H1 (cell line): ENCODE measurements around the gene EXD2. TPM values are rescaled to one million over a fixed set of nuclear protein-coding genes. Genes with fewer than 3 reads are reported as not detected.

ENCODE experiments used
- CTCF ChIA-PET: fragments of 300-600 bp; sonication (Branson Sonifier 250); formaldehyde crosslinking; loops from one replicate; lab custom pipeline; 2021; ENCODE audit not compliant: partially characterized antibody; lab: Charles Lee
- POLR2A ChIA-PET: fragments of 300-600 bp; sonication (Branson Sonifier 250); formaldehyde crosslinking; loops from one replicate; lab custom pipeline; 2021; ENCODE audit warnings: inconsistent platforms; ENCODE audit not compliant: partially characterized antibody; lab: Charles Lee
- DNase-seq, 2 experiments: peaks; one replicate each; pipeline versions ENCODE4 v3.0.0 to v3.0.0-alpha.2; 2010 to 2022; ENCODE audit warnings: low spot score in 2 of 2, low read depth in 1 of 2, mixed read lengths in 1 of 2
- FAIRE-seq: peaks from 2 replicates; lab custom pipeline; 2011; peaks lifted over from hg19 to GRCh38; lab: Jason Lieb, UNC
- H2AFZ ChIP-seq: 2 replicates; pipeline ENCODE4 v1.8.1; 2012; ENCODE audit warnings: low read length, inconsistent platforms
- H2AK5ac ChIP-seq: 2 replicates; pipeline ENCODE4 v1.6.1; 2013; ENCODE audit warnings: low read depth, low read length
- H2BK120ac ChIP-seq: replicated peaks from 2 replicates; pipeline ENCODE3; 2013; ENCODE audit warnings: low read depth, low read length, inconsistent platforms
- H2BK12ac ChIP-seq: 2 replicates; pipeline ENCODE4 v1.6.1; 2013; ENCODE audit warnings: low read depth, low read length
- H2BK15ac ChIP-seq: 2 replicates; pipeline ENCODE4 v1.6.1; 2013; ENCODE audit warnings: low read length
- H2BK20ac ChIP-seq: 2 replicates; pipeline ENCODE4 v1.6.1; 2013; ENCODE audit warnings: low read length
- H2BK5ac ChIP-seq: 2 replicates; pipeline ENCODE4 v1.6.1; 2013; ENCODE audit warnings: low read depth, low read length
- H3K14ac ChIP-seq: 2 replicates; pipeline ENCODE4 v1.6.1; 2013; ENCODE audit warnings: inconsistent platforms; ENCODE audit not compliant: insufficient read length
- H3K18ac ChIP-seq: 2 replicates; pipeline ENCODE4 v1.6.1; 2013; ENCODE audit warnings: low read length; ENCODE audit errors: extremely low read depth
- H3K23ac ChIP-seq: 2 replicates; pipeline ENCODE4 v1.6.1; 2013; ENCODE audit warnings: inconsistent platforms; ENCODE audit not compliant: insufficient read length
- H3K23me2 ChIP-seq: 2 replicates; pipeline ENCODE4 v1.6.1; 2013; ENCODE audit warnings: low read depth, low read length
- H3K27ac ChIP-seq: 2 replicates; pipeline ENCODE4 v1.6.1; 2011; ENCODE audit warnings: low read depth, low read length, inconsistent platforms
- H3K27me3 ChIP-seq, 4 experiments: replicated peaks in 1 of 4; 1 replicate in 1 of 4; 2 replicates in 3 of 4; pipeline versions ENCODE4 v1.6.1 to v1.8.1; 2011 to 2013; ENCODE audit warnings: low read length in 3 of 4, mild to moderate bottlenecking in 3 of 4, inconsistent platforms in 2 of 4, mixed read lengths in 2 of 4, moderate library complexity in 1 of 4; ENCODE audit not compliant: control insufficient read depth in 3 of 4, insufficient read depth in 3 of 4; ENCODE audit errors: extremely low read depth in 1 of 4
- H3K36me3 ChIP-seq, 4 experiments: 2 replicates each; pipeline versions ENCODE4 v1.6.1 to v1.8.1; 2011 to 2013; ENCODE audit warnings: mild to moderate bottlenecking in 4 of 4, low read length in 3 of 4, moderate library complexity in 2 of 4, control low read depth in 1 of 4, inconsistent platforms in 1 of 4; ENCODE audit not compliant: insufficient read depth in 4 of 4, control insufficient read depth in 2 of 4
- H3K4ac ChIP-seq: replicated peaks from 2 replicates; pipeline ENCODE3; 2013; ENCODE audit warnings: low read length, low read depth, mixed read lengths, inconsistent platforms; ENCODE audit not compliant: insufficient read length
- H3K4me1 ChIP-seq, 4 experiments: replicated peaks in 1 of 4; 1 replicate in 1 of 4; 2 replicates in 3 of 4; pipeline versions ENCODE4 v1.6.1 to v1.8.1; 2011 to 2013; ENCODE audit warnings: low read length in 3 of 4, inconsistent platforms in 2 of 4, mixed read lengths in 1 of 4; ENCODE audit not compliant: insufficient read depth in 4 of 4, control insufficient read depth in 3 of 4
- H3K4me2 ChIP-seq, 2 experiments: 2 replicates each; pipeline versions ENCODE4 v1.6.1 to v1.8.1; 2011 to 2013; ENCODE audit warnings: low read depth in 2 of 2, low read length in 2 of 2, control low read depth in 1 of 2, inconsistent platforms in 1 of 2, mild to moderate bottlenecking in 1 of 2; ENCODE audit not compliant: insufficient read depth in 1 of 2
- H3K4me3 ChIP-seq, 4 experiments: fragments of 200-600, 300-600 bp in 1 of 4; sonication (generic), shearing (Covaris generic), sonication (Bioruptor Twin) in 1 of 4; 2 replicates each; pipeline versions ENCODE4 v1.5.1 to v1.8.1; 2011 to 2016; ENCODE audit warnings: low read length in 4 of 4, low read depth in 3 of 4, control low read depth in 2 of 4, inconsistent platforms in 2 of 4, mild to moderate bottlenecking in 2 of 4, mixed read lengths in 1 of 4, moderate library complexity in 1 of 4; ENCODE audit not compliant: insufficient read depth in 2 of 4; ENCODE audit errors: extremely low read depth in 1 of 4
- H3K56ac ChIP-seq: replicated peaks from 2 replicates; pipeline ENCODE3; 2013; ENCODE audit warnings: low read depth, mild to moderate bottlenecking, mixed read lengths, low read length, inconsistent platforms; ENCODE audit not compliant: insufficient read length
- H3K79me1 ChIP-seq: 2 replicates; pipeline ENCODE4 v1.6.1; 2013; ENCODE audit warnings: low read depth, low read length, control low read depth
- H3K79me2 ChIP-seq, 2 experiments: 2 replicates each; pipeline versions ENCODE4 v1.6.1 to v1.8.1; 2012 to 2013; ENCODE audit warnings: low read length in 2 of 2, mild to moderate bottlenecking in 2 of 2, inconsistent platforms in 1 of 2; ENCODE audit not compliant: insufficient read depth in 2 of 2, control insufficient read depth in 1 of 2
- H3K9ac ChIP-seq, 4 experiments: replicated peaks in 1 of 4; 1 replicate in 1 of 4; 2 replicates in 3 of 4; pipeline versions ENCODE4 v1.6.1 to v1.8.1; 2011 to 2013; ENCODE audit warnings: low read depth in 3 of 4, low read length in 3 of 4, control low read depth in 2 of 4, mild to moderate bottlenecking in 2 of 4, moderate library complexity in 2 of 4, inconsistent platforms in 1 of 4; ENCODE audit errors: extremely low read depth in 1 of 4
- H3K9me3 ChIP-seq, 2 experiments: 2 replicates each; pipeline versions ENCODE4 v1.6.1 to v1.8.1; 2012 to 2013; ENCODE audit warnings: mild to moderate bottlenecking in 2 of 2, moderate library complexity in 2 of 2, control low read depth in 1 of 2, inconsistent platforms in 1 of 2, low read depth in 1 of 2, low read length in 1 of 2, mixed read lengths in 1 of 2; ENCODE audit not compliant: insufficient read depth in 2 of 2
- H4K20me1 ChIP-seq, 2 experiments: replicated peaks in 1 of 2; 2 replicates each; pipeline versions ENCODE3 to v1.8.1; 2011 to 2013; ENCODE audit warnings: inconsistent platforms in 2 of 2, low read length in 2 of 2, mild to moderate bottlenecking in 1 of 2; ENCODE audit not compliant: insufficient read depth in 2 of 2, control insufficient read depth in 1 of 2
- H4K5ac ChIP-seq: 2 replicates; pipeline ENCODE4 v1.6.1; 2013; ENCODE audit warnings: low read length, low read depth, mixed read lengths, inconsistent platforms; ENCODE audit not compliant: insufficient read length
- H4K8ac ChIP-seq: 2 replicates; pipeline ENCODE4 v1.8.0; 2013; ENCODE audit warnings: mild to moderate bottlenecking, moderate library complexity, low read length, inconsistent platforms; ENCODE audit not compliant: insufficient read depth; ENCODE audit errors: extremely low read depth
- H4K91ac ChIP-seq: replicated peaks from 2 replicates; pipeline ENCODE3; 2013; ENCODE audit warnings: low read length, mixed read lengths, inconsistent platforms; ENCODE audit not compliant: insufficient read length
- BCL11A ChIP-seq, 2 experiments: IDR thresholded peaks; one replicate each; pipeline ENCODE4 v1.6.1; 2011; ENCODE audit warnings: low read depth in 2 of 2, low read length in 2 of 2, mild to moderate bottlenecking in 2 of 2
- CBX8 ChIP-seq: fragments of 300-800, 300-1000 bp; sonication (generic); IDR thresholded peaks from 2 replicates; pipeline ENCODE4 v1.7.1; 2016; ENCODE audit warnings: low read depth, low read length, borderline replicate concordance
- CHD1 ChIP-seq: IDR thresholded peaks from 2 replicates; pipeline ENCODE4 v1.6.1; 2012; ENCODE audit warnings: low read depth, low read length, improper control_type of control experiment
- EGR1 ChIP-seq: IDR thresholded peaks from 2 replicates; pipeline ENCODE4 v1.6.1; 2011; ENCODE audit warnings: low read depth, low read length, borderline replicate concordance
- EP300 ChIP-seq, 2 experiments: IDR thresholded peaks; 1 replicate in 1 of 2; 2 replicates in 1 of 2; pipeline ENCODE4 v1.6.1; 2011 to 2012; ENCODE audit warnings: low read depth in 2 of 2, low read length in 2 of 2, mild to moderate bottlenecking in 2 of 2, borderline replicate concordance in 1 of 2, inconsistent platforms in 1 of 2, moderate library complexity in 1 of 2
- KDM4A ChIP-seq: IDR thresholded peaks from one replicate; pipeline ENCODE4 v1.7.1; 2012; ENCODE audit warnings: low read depth, mild to moderate bottlenecking, moderate library complexity, low read length, inconsistent platforms; ENCODE audit not compliant: severe bottlenecking
- KDM5A ChIP-seq: fragments of 200-600 bp; IDR thresholded peaks from 2 replicates; pipeline ENCODE4 v1.7.1; 2012; ENCODE audit warnings: mild to moderate bottlenecking, low read length, inconsistent platforms, mixed read lengths
- NANOG ChIP-seq: IDR thresholded peaks from 2 replicates; pipeline ENCODE4 v1.6.1; 2011; ENCODE audit warnings: low read length, low read depth, mild to moderate bottlenecking, inconsistent platforms; ENCODE audit not compliant: insufficient read depth, poor library complexity, severe bottlenecking
- PHF8 ChIP-seq: fragments of 200-600 bp; sonication (generic); conservative IDR thresholded peaks from 2 replicates; pipeline ENCODE4 v1.7.1; 2012; ENCODE audit warnings: low read depth, mild to moderate bottlenecking, inconsistent platforms, low read length, moderate library complexity
- SP2 ChIP-seq: IDR thresholded peaks from 2 replicates; pipeline ENCODE4 v1.6.1; 2012; ENCODE audit warnings: mild to moderate bottlenecking, low read length, inconsistent platforms
- SRF ChIP-seq: IDR thresholded peaks from 2 replicates; pipeline ENCODE4 v1.6.1; 2011; ENCODE audit warnings: mild to moderate bottlenecking, low read depth, low read length, moderate library complexity
- WGBS, 2 experiments: shearing (Covaris generic) in 1 of 2; methylation state at CpG; one replicate each; pipeline versions ENCODE4 v1.1.6 to v1.1.7; 2013 to 2015; ENCODE audit warnings: low lambda C conversion rate in 2 of 2, mixed read lengths in 2 of 2, inconsistent platforms in 1 of 2, low coverage in 1 of 2, missing lambda C conversion rate in 1 of 2; ENCODE audit not compliant: insufficient replicate concordance in 2 of 2, insufficient coverage in 1 of 2, insufficient read length in 1 of 2; ENCODE audit errors: extremely low coverage in 1 of 2, missing lambda C conversion rate in 1 of 2; 5-methylcytosine and 5-hydroxymethylcytosine counted together
- polyA plus RNA-seq, 7 experiments: library from polyadenylated mRNA; depleted of rRNA in 3 of 7; stranded (reverse) in 5 of 7; unstranded in 2 of 7; fragments of >200 nt in 5 of 7; fragments of 200-250 nt in 2 of 7; gene quantifications; 1 replicate in 5 of 7; 2 replicates in 1 of 7; 4 replicates in 1 of 7; pipeline versions ENCODE4 v1.2.1 to v1.2.3, GENCODE V29; 2011 to 2013; ENCODE audit warnings: missing spikeins in 2 of 7, mixed read lengths in 2 of 7
- total RNA-seq: library from RNA; stranded (reverse); fragmentation: NEBNext Ultra II Directional; extraction: Animal tissue kit (Norgen Biotek cat#: 25700); gene quantifications from 2 replicates; pipeline ENCODE4 v1.2.1, GENCODE V29; 2021
- TF ChIP-seq, protein P1 (sequence below): IDR thresholded peaks from 2 replicates; pipeline ENCODE4 v1.6.1; 2011; ENCODE audit warnings: low read length, improper control_type of control experiment
- TF ChIP-seq, protein P2 (sequence below): IDR thresholded peaks from 2 replicates; pipeline ENCODE4 v1.6.1; 2012; ENCODE audit warnings: inconsistent platforms

The EXD2 gene
- total and polyA plus RNA-seq, 2 of the 8 experiments (the other 6 are each of a cell fraction or from before 2014, with no cell fraction given) = 11.9 to 25.9 TPM

GRCh38 chr14:69161590-69161989 is 29.7 kb upstream of the EXD2 start:
- Histone ChIP-seq H3K56ac (no peak overlapping the region), H3K4me2 (no peak overlapping the region), H2BK120ac (no peak overlapping the region), H3K27me3 (no peaks in the 10 kb centered on the region), H2BK20ac (no peak overlapping the region), H2AFZ (no peak overlapping the region), H2BK12ac (no peak overlapping the region), H3K14ac (no peak overlapping the region), H3K27ac (no peak overlapping the region), H3K79me2 (no peaks in the 10 kb centered on the region), H3K9me3 (no peaks in the 10 kb centered on the region), H3K4ac (no peak overlapping the region), H3K4me3 (no peak overlapping the region), H3K23me2 (no peaks in the 10 kb centered on the region), H2BK15ac (no peak overlapping the region), H4K5ac (no peak overlapping the region), H3K9ac (no peak overlapping the region), H4K91ac (no peak overlapping the region), H3K4me1 (no peaks in the 10 kb centered on the region), H2BK5ac (no peak overlapping the region), H4K20me1 (no peaks in the 10 kb centered on the region), H3K36me3 (no peaks in the 10 kb centered on the region), H2AK5ac (no peak overlapping the region), H3K79me1 (no peaks in the 10 kb centered on the region), H3K23ac (no peak overlapping the region), H4K8ac (no peak overlapping the region), H3K18ac (no peak overlapping the region)
- ChIA-PET POLR2A (no interaction called here), CTCF (interaction anchor here (1.2 kb wide), 1 partner anchor 32 kb away, joined by 3 read pairs; no protein-coding TSS in a partner anchor)
- DNase-seq (no peak), FAIRE-seq (no peak)
- 88% methylated on average over 1 of the region's 1 CpG; no CpG with 5 or more reads in 1 of the 2 experiments for WGBS, 2 experiments
- TF ChIP-seq EP300 (IDR thresholded peaks at IDR 0.05; ENCODE audit: borderline replicate concordance in 1 of 2, low read depth in 2 of 2, low read length in 2 of 2) (no peak), PHF8 (no peak), SP2 (no peak), SRF (no peak), EGR1 (no peak), CHD1 (no peak), KDM4A (no peak), BCL11A (IDR thresholded peaks at IDR 0.05; ENCODE audit: low read depth in 2 of 2, low read length in 2 of 2) (no peak), CBX8 (no peak), KDM5A (no peak), NANOG (no peak)
- TF ChIP-seq, protein P1, sequence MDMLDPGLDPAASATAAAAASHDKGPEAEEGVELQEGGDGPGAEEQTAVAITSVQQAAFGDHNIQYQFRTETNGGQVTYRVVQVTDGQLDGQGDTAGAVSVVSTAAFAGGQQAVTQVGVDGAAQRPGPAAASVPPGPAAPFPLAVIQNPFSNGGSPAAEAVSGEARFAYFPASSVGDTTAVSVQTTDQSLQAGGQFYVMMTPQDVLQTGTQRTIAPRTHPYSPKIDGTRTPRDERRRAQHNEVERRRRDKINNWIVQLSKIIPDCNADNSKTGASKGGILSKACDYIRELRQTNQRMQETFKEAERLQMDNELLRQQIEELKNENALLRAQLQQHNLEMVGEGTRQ = no peak
- TF ChIP-seq, protein P2, sequence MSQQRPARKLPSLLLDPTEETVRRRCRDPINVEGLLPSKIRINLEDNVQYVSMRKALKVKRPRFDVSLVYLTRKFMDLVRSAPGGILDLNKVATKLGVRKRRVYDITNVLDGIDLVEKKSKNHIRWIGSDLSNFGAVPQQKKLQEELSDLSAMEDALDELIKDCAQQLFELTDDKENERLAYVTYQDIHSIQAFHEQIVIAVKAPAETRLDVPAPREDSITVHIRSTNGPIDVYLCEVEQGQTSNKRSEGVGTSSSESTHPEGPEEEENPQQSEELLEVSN = no peak
